NB4 (cell line): Measurements from ENCODE around the gene SPRYD3.
"Not testable (repeated sequence)": the region's sequence is repeated elsewhere in the genome, so short reads cannot be mapped to it uniquely, and the experiment has no call there.

Source experiments
- DNase-seq: peaks from one replicate; pipeline ENCODE4 v3.0.0; 2010; ENCODE audit warnings: low read depth
- H3K4me3 ChIP-seq: one replicate; pipeline ENCODE4 v1.5.1; 2011; ENCODE audit warnings: mild to moderate bottlenecking, low read depth, low read length, moderate library complexity
- CTCF ChIP-seq: IDR thresholded peaks from one replicate; pipeline ENCODE4 v1.5.1; 2012; ENCODE audit warnings: low read depth, low read length
- MAX ChIP-seq: IDR thresholded peaks from 2 replicates; pipeline ENCODE4 v1.6.1; 2011; ENCODE audit warnings: low read depth, low read length
- MYC ChIP-seq: IDR thresholded peaks from 2 replicates; pipeline ENCODE4 v1.6.1; 2011; ENCODE audit warnings: low read depth, low read length
- POLR2A ChIP-seq: IDR thresholded peaks from 2 replicates; pipeline ENCODE4 v1.6.1; 2011; ENCODE audit warnings: mild to moderate bottlenecking; ENCODE audit not compliant: insufficient read length; ENCODE audit errors: extremely low read depth

SPRYD3 gene

GRCh38 chr12:53034459-53034858, 44.7 kb downstream of the SPRYD3 start:
- peak; percentile 62 for DNase-seq
- no peak overlapping the region for H3K4me3 ChIP-seq
- TF ChIP-seq CTCF (no peak), POLR2A (no peak), MAX (no peak), MYC (no peak)

GRCh38 chr12:53033832-53034231, 45.4 kb downstream of the SPRYD3 start:
- H3K4me3 ChIP-seq, DNase-seq: not testable (repeated sequence)

- TF ChIP-seq CTCF (peak; percentile 9), POLR2A (no peak)
- H3K4me3 ChIP-seq: no peak overlapping the region
- DNase-seq: no peak
These were observed 47.6 kb downstream of the SPRYD3 start for GRCh38 chr12:53031616-53032015.

- not testable (repeated sequence) for DNase-seq, H3K4me3 ChIP-seq
These were observed 52.2 kb downstream of the SPRYD3 start for GRCh38 chr12:53027014-53027413.

GRCh38 chr12:53025250-53025649, 53.9 kb downstream of the SPRYD3 start:
- TF ChIP-seq POLR2A: no peak
- no peak for TF ChIP-seq MYC
- TF ChIP-seq CTCF: no peak
- TF ChIP-seq MAX: no peak
- no peak for DNase-seq
- H3K4me3 ChIP-seq: no peak overlapping the region

GRCh38 chr12:53014709-53015108, 64.5 kb downstream of the SPRYD3 start:
- TF ChIP-seq CTCF: no peak
- TF ChIP-seq POLR2A: no peak
- TF ChIP-seq MYC: no peak
- no peak for TF ChIP-seq MAX
- no peak for DNase-seq
- no peak overlapping the region for H3K4me3 ChIP-seq
